WTC11 (cell line): ENCODE data around the gene CCDC15. TPM values are rescaled to one million over a fixed set of nuclear protein-coding genes. Genes with fewer than 3 reads are reported as not detected.

ENCODE experiments used
- ARID4B ChIP-seq: sonication (generic); formaldehyde crosslinking; IDR thresholded peaks from 2 replicates; pipeline ENCODE4 v1.8.0; 2023; ENCODE audit warnings: missing genetic modification reagents, mild to moderate bottlenecking, borderline replicate concordance
- ATF1 ChIP-seq: sonication (generic); formaldehyde crosslinking; IDR thresholded peaks from 2 replicates; pipeline ENCODE4 v1.8.1; 2023; ENCODE audit warnings: mild to moderate bottlenecking, moderate library complexity, missing genetic modification reagents
- CREB1 ChIP-seq: sonication (generic); formaldehyde crosslinking; IDR thresholded peaks from 2 replicates; pipeline ENCODE4 v1.8.0; 2023; ENCODE audit warnings: mild to moderate bottlenecking, missing genetic modification reagents
- E2F1 ChIP-seq: sonication (generic); formaldehyde crosslinking; IDR thresholded peaks from 2 replicates; pipeline ENCODE4 v1.8.0; 2022; ENCODE audit warnings: mild to moderate bottlenecking, missing genetic modification reagents
- ETV6 ChIP-seq: sonication (generic); formaldehyde crosslinking; IDR thresholded peaks from 2 replicates; pipeline ENCODE4 v1.8.1; 2022; ENCODE audit warnings: mild to moderate bottlenecking, missing genetic modification reagents
- GRHL2 ChIP-seq: fragments of 250-450 bp; sonication (Bioruptor Pico); IDR thresholded peaks from 2 replicates; pipeline ENCODE4 v1.8.0; 2022; ENCODE audit warnings: mild to moderate bottlenecking, moderate library complexity; ENCODE audit not compliant: insufficient replicate concordance, severe bottlenecking
- GTF2I ChIP-seq: fragments of 250-450 bp; sonication (Bioruptor Pico); conservative IDR thresholded peaks from 2 replicates; pipeline ENCODE4 v1.4.0; 2021; ENCODE audit warnings: mild to moderate bottlenecking
- IRF2 ChIP-seq: sonication (generic); formaldehyde crosslinking; IDR thresholded peaks from 2 replicates; pipeline ENCODE4 v1.8.0; 2022; ENCODE audit warnings: low read depth, missing genetic modification reagents, borderline replicate concordance
- KAT7 ChIP-seq: sonication (generic); formaldehyde crosslinking; IDR thresholded peaks from 2 replicates; pipeline ENCODE4 v1.8.1; 2023; ENCODE audit warnings: missing genetic modification reagents, mild to moderate bottlenecking, borderline replicate concordance
- MAX ChIP-seq: sonication (generic); formaldehyde crosslinking; IDR thresholded peaks from 2 replicates; pipeline ENCODE4 v1.8.0; 2022; ENCODE audit warnings: mild to moderate bottlenecking, missing genetic modification reagents
- NR1H2 ChIP-seq: sonication (generic); formaldehyde crosslinking; IDR thresholded peaks from 2 replicates; pipeline ENCODE4 v1.9.0; 2021; ENCODE audit warnings: mild to moderate bottlenecking, moderate library complexity, missing genetic modification reagents
- PRRX2 ChIP-seq: fragments of 250-450 bp; sonication (Bioruptor Pico); IDR thresholded peaks from 2 replicates; pipeline ENCODE4 v1.8.0; 2021; ENCODE audit warnings: mild to moderate bottlenecking
- RELA ChIP-seq: sonication (generic); formaldehyde crosslinking; IDR thresholded peaks from 2 replicates; pipeline ENCODE4 v1.8.1; 2022; ENCODE audit warnings: missing genetic modification reagents, mild to moderate bottlenecking, borderline replicate concordance
- SOX15 ChIP-seq: fragments of 250-450 bp; sonication (Bioruptor Pico); IDR thresholded peaks from 2 replicates; pipeline ENCODE4 v1.9.0; 2021; ENCODE audit warnings: mild to moderate bottlenecking
- TEAD1 ChIP-seq: sonication (generic); formaldehyde crosslinking; IDR thresholded peaks from 2 replicates; pipeline ENCODE4 v1.8.0; 2022; ENCODE audit warnings: mild to moderate bottlenecking, missing genetic modification reagents
- TP53 ChIP-seq: sonication (generic); formaldehyde crosslinking; IDR thresholded peaks from 2 replicates; pipeline ENCODE4 v1.8.1; 2023; ENCODE audit warnings: mild to moderate bottlenecking, missing genetic modification reagents
- USF2 ChIP-seq: sonication (generic); formaldehyde crosslinking; IDR thresholded peaks from 2 replicates; pipeline ENCODE4 v1.8.1; 2023; ENCODE audit warnings: mild to moderate bottlenecking, missing genetic modification reagents, moderate library complexity
- ZMAT4 ChIP-seq: fragments of 250-450 bp; sonication (Bioruptor Pico); IDR thresholded peaks from 2 replicates; pipeline ENCODE4 v1.9.0; 2021; ENCODE audit warnings: mild to moderate bottlenecking
- ZNF232 ChIP-seq: sonication (generic); formaldehyde crosslinking; IDR thresholded peaks from 2 replicates; pipeline ENCODE4 v1.8.0; 2022; ENCODE audit warnings: mild to moderate bottlenecking, missing genetic modification reagents
- ZNF396 ChIP-seq: fragments of 250-450 bp; sonication (Bioruptor Pico); IDR thresholded peaks from 2 replicates; pipeline ENCODE4 v1.8.0; 2021; ENCODE audit warnings: mild to moderate bottlenecking, moderate library complexity, borderline replicate concordance
- ZNF416 ChIP-seq: fragments of 250-450 bp; sonication (Bioruptor Pico); IDR thresholded peaks from 2 replicates; pipeline ENCODE4 v1.9.0; 2021; ENCODE audit warnings: mild to moderate bottlenecking, inconsistent platforms
- ZNF423 ChIP-seq: fragments of 250-450 bp; sonication (Bioruptor Pico); IDR thresholded peaks from 2 replicates; pipeline ENCODE4 v2.1.2; 2022; ENCODE audit warnings: mild to moderate bottlenecking, moderate library complexity
- total RNA-seq: library from RNA; stranded (reverse); gene quantifications from 3 replicates; pipeline ENCODE4 v1.2.3, GENCODE V29; 2021
- TF ChIP-seq, protein P1 (sequence below): sonication (generic); formaldehyde crosslinking; IDR thresholded peaks from 2 replicates; pipeline ENCODE4 v1.8.0; 2023; ENCODE audit warnings: mild to moderate bottlenecking, missing genetic modification reagents
- TF ChIP-seq, protein P2 (sequence below): sonication (generic); formaldehyde crosslinking; IDR thresholded peaks from 2 replicates; pipeline ENCODE4 v1.8.1; 2023; ENCODE audit warnings: mild to moderate bottlenecking, missing genetic modification reagents, moderate library complexity
- TF ChIP-seq, protein P3 (sequence below): fragments of 250-450 bp; sonication (Bioruptor Pico); IDR thresholded peaks from 2 replicates; pipeline ENCODE4 v1.9.0; 2021; ENCODE audit warnings: mild to moderate bottlenecking

Gene CCDC15
- total RNA-seq, 1 experiment from 2014 or later: 2.4 TPM

GRCh38 chr11:125063429-125064043 lies 109.5 kb downstream of the CCDC15 start (continued):
- no peak for TF ChIP-seq USF2 (CRISPR knock-in tag)
- TF ChIP-seq NR1H2: no peak
- TF ChIP-seq CREB1 (CRISPR knock-in tag): no peak
- peak; percentile 38; the same call in 1 of the 2 replicates for TF ChIP-seq KAT7
- TF ChIP-seq GTF2I (CRISPR knock-in tag): no peak
- TF ChIP-seq, protein P1, sequence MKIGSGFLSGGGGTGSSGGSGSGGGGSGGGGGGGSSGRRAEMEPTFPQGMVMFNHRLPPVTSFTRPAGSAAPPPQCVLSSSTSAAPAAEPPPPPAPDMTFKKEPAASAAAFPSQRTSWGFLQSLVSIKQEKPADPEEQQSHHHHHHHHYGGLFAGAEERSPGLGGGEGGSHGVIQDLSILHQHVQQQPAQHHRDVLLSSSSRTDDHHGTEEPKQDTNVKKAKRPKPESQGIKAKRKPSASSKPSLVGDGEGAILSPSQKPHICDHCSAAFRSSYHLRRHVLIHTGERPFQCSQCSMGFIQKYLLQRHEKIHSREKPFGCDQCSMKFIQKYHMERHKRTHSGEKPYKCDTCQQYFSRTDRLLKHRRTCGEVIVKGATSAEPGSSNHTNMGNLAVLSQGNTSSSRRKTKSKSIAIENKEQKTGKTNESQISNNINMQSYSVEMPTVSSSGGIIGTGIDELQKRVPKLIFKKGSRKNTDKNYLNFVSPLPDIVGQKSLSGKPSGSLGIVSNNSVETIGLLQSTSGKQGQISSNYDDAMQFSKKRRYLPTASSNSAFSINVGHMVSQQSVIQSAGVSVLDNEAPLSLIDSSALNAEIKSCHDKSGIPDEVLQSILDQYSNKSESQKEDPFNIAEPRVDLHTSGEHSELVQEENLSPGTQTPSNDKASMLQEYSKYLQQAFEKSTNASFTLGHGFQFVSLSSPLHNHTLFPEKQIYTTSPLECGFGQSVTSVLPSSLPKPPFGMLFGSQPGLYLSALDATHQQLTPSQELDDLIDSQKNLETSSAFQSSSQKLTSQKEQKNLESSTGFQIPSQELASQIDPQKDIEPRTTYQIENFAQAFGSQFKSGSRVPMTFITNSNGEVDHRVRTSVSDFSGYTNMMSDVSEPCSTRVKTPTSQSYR (CRISPR knock-in tag): no peak
- TF ChIP-seq SOX15 (CRISPR knock-in tag): no peak
- TF ChIP-seq GRHL2 (CRISPR knock-in tag): no peak
- 0 out of 2 replicates have a peak, but pooled peaks have one; percentile 56 for TF ChIP-seq ARID4B (CRISPR knock-in tag)
- no peak for TF ChIP-seq ZNF396 (CRISPR knock-in tag)
- TF ChIP-seq, protein P2, sequence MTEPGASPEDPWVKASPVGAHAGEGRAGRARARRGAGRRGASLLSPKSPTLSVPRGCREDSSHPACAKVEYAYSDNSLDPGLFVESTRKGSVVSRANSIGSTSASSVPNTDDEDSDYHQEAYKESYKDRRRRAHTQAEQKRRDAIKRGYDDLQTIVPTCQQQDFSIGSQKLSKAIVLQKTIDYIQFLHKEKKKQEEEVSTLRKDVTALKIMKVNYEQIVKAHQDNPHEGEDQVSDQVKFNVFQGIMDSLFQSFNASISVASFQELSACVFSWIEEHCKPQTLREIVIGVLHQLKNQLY (CRISPR knock-in tag): no peak
- no peak for TF ChIP-seq ZNF232 (CRISPR knock-in tag)
- TF ChIP-seq TP53: no peak
- TF ChIP-seq RELA (CRISPR knock-in tag): no peak
- no peak for TF ChIP-seq ZMAT4 (CRISPR knock-in tag)
- TF ChIP-seq TEAD1: 0 out of 2 replicates have a peak, but pooled peaks have one; percentile 5
- TF ChIP-seq MAX: peak; percentile 48; the same call in 1 of the 2 replicates
- TF ChIP-seq ZNF423 (CRISPR knock-in tag): 0 out of 2 replicates have a peak, but pooled peaks have one; percentile 1
- TF ChIP-seq ATF1 (CRISPR knock-in tag): no peak
- TF ChIP-seq, protein P3, sequence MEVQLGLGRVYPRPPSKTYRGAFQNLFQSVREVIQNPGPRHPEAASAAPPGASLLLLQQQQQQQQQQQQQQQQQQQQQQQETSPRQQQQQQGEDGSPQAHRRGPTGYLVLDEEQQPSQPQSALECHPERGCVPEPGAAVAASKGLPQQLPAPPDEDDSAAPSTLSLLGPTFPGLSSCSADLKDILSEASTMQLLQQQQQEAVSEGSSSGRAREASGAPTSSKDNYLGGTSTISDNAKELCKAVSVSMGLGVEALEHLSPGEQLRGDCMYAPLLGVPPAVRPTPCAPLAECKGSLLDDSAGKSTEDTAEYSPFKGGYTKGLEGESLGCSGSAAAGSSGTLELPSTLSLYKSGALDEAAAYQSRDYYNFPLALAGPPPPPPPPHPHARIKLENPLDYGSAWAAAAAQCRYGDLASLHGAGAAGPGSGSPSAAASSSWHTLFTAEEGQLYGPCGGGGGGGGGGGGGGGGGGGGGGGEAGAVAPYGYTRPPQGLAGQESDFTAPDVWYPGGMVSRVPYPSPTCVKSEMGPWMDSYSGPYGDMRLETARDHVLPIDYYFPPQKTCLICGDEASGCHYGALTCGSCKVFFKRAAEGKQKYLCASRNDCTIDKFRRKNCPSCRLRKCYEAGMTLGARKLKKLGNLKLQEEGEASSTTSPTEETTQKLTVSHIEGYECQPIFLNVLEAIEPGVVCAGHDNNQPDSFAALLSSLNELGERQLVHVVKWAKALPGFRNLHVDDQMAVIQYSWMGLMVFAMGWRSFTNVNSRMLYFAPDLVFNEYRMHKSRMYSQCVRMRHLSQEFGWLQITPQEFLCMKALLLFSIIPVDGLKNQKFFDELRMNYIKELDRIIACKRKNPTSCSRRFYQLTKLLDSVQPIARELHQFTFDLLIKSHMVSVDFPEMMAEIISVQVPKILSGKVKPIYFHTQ: no peak
- TF ChIP-seq IRF2 (CRISPR knock-in tag): no peak
- TF ChIP-seq PRRX2 (CRISPR knock-in tag): no peak
- TF ChIP-seq E2F1 (CRISPR knock-in tag): no peak
- no peak for TF ChIP-seq ZNF416 (CRISPR knock-in tag)
- TF ChIP-seq ETV6 (CRISPR knock-in tag): no peak
